H1 (cell line): Measurements from ENCODE around the gene TMEM121B. TPM values are rescaled to one million over a fixed set of nuclear protein-coding genes. Genes with fewer than 3 reads are reported as not detected.

Source experiments
- FOSL1 ChIP-seq: IDR thresholded peaks from 2 replicates; pipeline ENCODE4 v1.6.1; 2011; ENCODE audit warnings: mild to moderate bottlenecking, low read depth, low read length, moderate library complexity; ENCODE audit not compliant: insufficient read depth
- polyA plus RNA-seq, 7 experiments: library from polyadenylated mRNA; depleted of rRNA in 3 of 7; stranded (reverse) in 5 of 7; unstranded in 2 of 7; fragments of >200 nt in 5 of 7; fragments of 200-250 nt in 2 of 7; gene quantifications; 1 replicate in 5 of 7; 2 replicates in 1 of 7; 4 replicates in 1 of 7; pipeline versions ENCODE4 v1.2.1 to v1.2.3, GENCODE V29; 2011 to 2013; ENCODE audit warnings: missing spikeins in 2 of 7, mixed read lengths in 2 of 7
- total RNA-seq: library from RNA; stranded (reverse); fragmentation: NEBNext Ultra II Directional; extraction: Animal tissue kit (Norgen Biotek cat#: 25700); gene quantifications from 2 replicates; pipeline ENCODE4 v1.2.1, GENCODE V29; 2021
- TF ChIP-seq, protein P1 (sequence below): fragments of 300-600 bp; sonication (generic); IDR thresholded peaks from 2 replicates; pipeline ENCODE4 v1.7.1; 2012; ENCODE audit warnings: low read length, moderate library complexity, mild to moderate bottlenecking, inconsistent platforms; ENCODE audit not compliant: insufficient replicate concordance
- TF ChIP-seq, protein P2 (sequence below): IDR thresholded peaks from 2 replicates; pipeline ENCODE4 v1.6.1; 2012; ENCODE audit warnings: low read length, inconsistent platforms

TMEM121B gene
- total and polyA plus RNA-seq, 2 of the 8 experiments (the other 6 are each of a cell fraction or from before 2014, with no cell fraction given): 4.3 to 6.9 TPM

DNA sequence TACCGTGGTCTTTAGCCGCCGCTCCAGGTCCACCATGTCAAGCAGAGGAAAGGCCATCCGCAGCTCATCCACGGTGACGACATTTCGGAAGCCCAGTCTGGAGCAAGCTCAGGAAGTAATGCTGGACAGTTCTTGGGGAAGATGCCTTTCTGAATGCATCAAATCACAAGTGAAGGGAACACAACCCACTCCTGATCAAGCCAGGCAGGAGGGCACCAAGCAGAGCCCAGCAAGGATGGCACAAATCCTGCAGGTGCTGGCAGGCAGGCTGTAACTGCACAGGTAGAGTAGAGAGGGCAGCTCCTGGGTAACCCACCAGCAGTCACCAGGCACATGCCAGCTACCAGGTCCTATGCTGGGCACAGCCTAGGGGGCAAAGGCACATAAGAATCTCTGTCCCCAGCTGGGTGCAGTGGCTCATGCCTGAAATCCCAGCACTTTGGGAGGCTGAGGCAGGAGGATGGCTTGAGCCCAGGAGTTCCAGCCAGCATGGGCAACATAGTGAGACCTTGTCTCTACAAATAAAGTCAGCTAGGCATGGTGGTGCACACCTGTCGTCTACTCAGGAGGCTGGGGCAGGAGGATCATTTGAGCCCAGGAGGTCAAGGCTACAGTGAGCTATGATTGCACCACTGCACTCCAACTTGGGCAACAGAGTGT is 24.0 kb upstream of the TMEM121B start (continued):
- TF ChIP-seq, protein P1, sequence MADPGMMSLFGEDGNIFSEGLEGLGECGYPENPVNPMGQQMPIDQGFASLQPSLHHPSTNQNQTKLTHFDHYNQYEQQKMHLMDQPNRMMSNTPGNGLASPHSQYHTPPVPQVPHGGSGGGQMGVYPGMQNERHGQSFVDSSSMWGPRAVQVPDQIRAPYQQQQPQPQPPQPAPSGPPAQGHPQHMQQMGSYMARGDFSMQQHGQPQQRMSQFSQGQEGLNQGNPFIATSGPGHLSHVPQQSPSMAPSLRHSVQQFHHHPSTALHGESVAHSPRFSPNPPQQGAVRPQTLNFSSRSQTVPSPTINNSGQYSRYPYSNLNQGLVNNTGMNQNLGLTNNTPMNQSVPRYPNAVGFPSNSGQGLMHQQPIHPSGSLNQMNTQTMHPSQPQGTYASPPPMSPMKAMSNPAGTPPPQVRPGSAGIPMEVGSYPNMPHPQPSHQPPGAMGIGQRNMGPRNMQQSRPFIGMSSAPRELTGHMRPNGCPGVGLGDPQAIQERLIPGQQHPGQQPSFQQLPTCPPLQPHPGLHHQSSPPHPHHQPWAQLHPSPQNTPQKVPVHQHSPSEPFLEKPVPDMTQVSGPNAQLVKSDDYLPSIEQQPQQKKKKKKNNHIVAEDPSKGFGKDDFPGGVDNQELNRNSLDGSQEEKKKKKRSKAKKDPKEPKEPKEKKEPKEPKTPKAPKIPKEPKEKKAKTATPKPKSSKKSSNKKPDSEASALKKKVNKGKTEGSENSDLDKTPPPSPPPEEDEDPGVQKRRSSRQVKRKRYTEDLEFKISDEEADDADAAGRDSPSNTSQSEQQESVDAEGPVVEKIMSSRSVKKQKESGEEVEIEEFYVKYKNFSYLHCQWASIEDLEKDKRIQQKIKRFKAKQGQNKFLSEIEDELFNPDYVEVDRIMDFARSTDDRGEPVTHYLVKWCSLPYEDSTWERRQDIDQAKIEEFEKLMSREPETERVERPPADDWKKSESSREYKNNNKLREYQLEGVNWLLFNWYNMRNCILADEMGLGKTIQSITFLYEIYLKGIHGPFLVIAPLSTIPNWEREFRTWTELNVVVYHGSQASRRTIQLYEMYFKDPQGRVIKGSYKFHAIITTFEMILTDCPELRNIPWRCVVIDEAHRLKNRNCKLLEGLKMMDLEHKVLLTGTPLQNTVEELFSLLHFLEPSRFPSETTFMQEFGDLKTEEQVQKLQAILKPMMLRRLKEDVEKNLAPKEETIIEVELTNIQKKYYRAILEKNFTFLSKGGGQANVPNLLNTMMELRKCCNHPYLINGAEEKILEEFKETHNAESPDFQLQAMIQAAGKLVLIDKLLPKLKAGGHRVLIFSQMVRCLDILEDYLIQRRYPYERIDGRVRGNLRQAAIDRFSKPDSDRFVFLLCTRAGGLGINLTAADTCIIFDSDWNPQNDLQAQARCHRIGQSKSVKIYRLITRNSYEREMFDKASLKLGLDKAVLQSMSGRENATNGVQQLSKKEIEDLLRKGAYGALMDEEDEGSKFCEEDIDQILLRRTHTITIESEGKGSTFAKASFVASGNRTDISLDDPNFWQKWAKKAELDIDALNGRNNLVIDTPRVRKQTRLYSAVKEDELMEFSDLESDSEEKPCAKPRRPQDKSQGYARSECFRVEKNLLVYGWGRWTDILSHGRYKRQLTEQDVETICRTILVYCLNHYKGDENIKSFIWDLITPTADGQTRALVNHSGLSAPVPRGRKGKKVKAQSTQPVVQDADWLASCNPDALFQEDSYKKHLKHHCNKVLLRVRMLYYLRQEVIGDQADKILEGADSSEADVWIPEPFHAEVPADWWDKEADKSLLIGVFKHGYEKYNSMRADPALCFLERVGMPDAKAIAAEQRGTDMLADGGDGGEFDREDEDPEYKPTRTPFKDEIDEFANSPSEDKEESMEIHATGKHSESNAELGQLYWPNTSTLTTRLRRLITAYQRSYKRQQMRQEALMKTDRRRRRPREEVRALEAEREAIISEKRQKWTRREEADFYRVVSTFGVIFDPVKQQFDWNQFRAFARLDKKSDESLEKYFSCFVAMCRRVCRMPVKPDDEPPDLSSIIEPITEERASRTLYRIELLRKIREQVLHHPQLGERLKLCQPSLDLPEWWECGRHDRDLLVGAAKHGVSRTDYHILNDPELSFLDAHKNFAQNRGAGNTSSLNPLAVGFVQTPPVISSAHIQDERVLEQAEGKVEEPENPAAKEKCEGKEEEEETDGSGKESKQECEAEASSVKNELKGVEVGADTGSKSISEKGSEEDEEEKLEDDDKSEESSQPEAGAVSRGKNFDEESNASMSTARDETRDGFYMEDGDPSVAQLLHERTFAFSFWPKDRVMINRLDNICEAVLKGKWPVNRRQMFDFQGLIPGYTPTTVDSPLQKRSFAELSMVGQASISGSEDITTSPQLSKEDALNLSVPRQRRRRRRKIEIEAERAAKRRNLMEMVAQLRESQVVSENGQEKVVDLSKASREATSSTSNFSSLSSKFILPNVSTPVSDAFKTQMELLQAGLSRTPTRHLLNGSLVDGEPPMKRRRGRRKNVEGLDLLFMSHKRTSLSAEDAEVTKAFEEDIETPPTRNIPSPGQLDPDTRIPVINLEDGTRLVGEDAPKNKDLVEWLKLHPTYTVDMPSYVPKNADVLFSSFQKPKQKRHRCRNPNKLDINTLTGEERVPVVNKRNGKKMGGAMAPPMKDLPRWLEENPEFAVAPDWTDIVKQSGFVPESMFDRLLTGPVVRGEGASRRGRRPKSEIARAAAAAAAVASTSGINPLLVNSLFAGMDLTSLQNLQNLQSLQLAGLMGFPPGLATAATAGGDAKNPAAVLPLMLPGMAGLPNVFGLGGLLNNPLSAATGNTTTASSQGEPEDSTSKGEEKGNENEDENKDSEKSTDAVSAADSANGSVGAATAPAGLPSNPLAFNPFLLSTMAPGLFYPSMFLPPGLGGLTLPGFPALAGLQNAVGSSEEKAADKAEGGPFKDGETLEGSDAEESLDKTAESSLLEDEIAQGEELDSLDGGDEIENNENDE: no peak
- no peak for TF ChIP-seq FOSL1
- TF ChIP-seq, protein P2, sequence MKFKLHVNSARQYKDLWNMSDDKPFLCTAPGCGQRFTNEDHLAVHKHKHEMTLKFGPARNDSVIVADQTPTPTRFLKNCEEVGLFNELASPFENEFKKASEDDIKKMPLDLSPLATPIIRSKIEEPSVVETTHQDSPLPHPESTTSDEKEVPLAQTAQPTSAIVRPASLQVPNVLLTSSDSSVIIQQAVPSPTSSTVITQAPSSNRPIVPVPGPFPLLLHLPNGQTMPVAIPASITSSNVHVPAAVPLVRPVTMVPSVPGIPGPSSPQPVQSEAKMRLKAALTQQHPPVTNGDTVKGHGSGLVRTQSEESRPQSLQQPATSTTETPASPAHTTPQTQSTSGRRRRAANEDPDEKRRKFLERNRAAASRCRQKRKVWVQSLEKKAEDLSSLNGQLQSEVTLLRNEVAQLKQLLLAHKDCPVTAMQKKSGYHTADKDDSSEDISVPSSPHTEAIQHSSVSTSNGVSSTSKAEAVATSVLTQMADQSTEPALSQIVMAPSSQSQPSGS: no peak
- TF ChIP-seq, all 59 proteins: peak for 0
